ENCODE data around the gene TMEM192.
"Not testable (repeated sequence)": the region's sequence is repeated elsewhere in the genome, so short reads cannot be mapped to it uniquely, and the experiment has no call there.

- TF ChIP-seq CTCF (IDR thresholded peaks at IDR 0.05; ENCODE audit: low read depth, low read length, missing input control); MAX (IDR thresholded peaks at IDR 0.05); TAF1 (conservative IDR thresholded peaks at IDR 0.05): not testable (repeated sequence)
These were observed 20.5 kb downstream of the TMEM192 start for GRCh38 chr4:165092187-165092586.

All from liver (tissue), 3 donors.